Mesendoderm (in vitro differentiated cells): ENCODE results near the gene ATXN10.

Source experiments
- DNase-seq: peaks from one replicate; pipeline ENCODE4 v3.0.0; 2013
- H2AK5ac ChIP-seq: 2 replicates; pipeline ENCODE4 v1.6.1; 2013; ENCODE audit warnings: low read length, inconsistent platforms
- H2BK120ac ChIP-seq: 2 replicates; pipeline ENCODE4 v1.6.1; 2013; ENCODE audit warnings: low read depth, mild to moderate bottlenecking, low read length, moderate library complexity, mixed read lengths
- H2BK15ac ChIP-seq: replicated peaks from 2 replicates; pipeline ENCODE4 v1.6.1; 2013; ENCODE audit warnings: low read depth, mild to moderate bottlenecking, moderate library complexity
- H2BK5ac ChIP-seq: 2 replicates; pipeline ENCODE4 v1.6.1; 2013; ENCODE audit warnings: low read length, inconsistent platforms
- H3K18ac ChIP-seq: 2 replicates; pipeline ENCODE4 v1.6.1; 2013; ENCODE audit warnings: mild to moderate bottlenecking, low read length, mixed read lengths
- H3K23ac ChIP-seq: one replicate; pipeline ENCODE4 v1.6.1; 2013; ENCODE audit warnings: low read length
- H3K27ac ChIP-seq: 2 replicates; pipeline ENCODE4 v1.5.1; 2013; ENCODE audit warnings: low read depth, mild to moderate bottlenecking, inconsistent platforms, low read length, moderate library complexity
- H3K27me3 ChIP-seq: 2 replicates; pipeline ENCODE4 v1.6.1; 2013; ENCODE audit warnings: low read length, control low read depth, mild to moderate bottlenecking, inconsistent platforms; ENCODE audit not compliant: insufficient read depth, poor library complexity
- H3K36me3 ChIP-seq: 2 replicates; pipeline ENCODE4 v1.6.1; 2013; ENCODE audit warnings: low read length, inconsistent platforms; ENCODE audit not compliant: control insufficient read depth, insufficient read depth
- H3K4ac ChIP-seq: one replicate; pipeline ENCODE4 v1.6.1; 2013; ENCODE audit warnings: low read depth, mild to moderate bottlenecking, low read length, moderate library complexity
- H3K4me1 ChIP-seq: 2 replicates; pipeline ENCODE4 v1.6.1; 2013; ENCODE audit warnings: low read depth, low read length, inconsistent platforms; ENCODE audit not compliant: control insufficient read depth
- H3K4me2 ChIP-seq: 2 replicates; pipeline ENCODE4 v1.6.1; 2013; ENCODE audit warnings: low read length
- H3K4me3 ChIP-seq: 2 replicates; pipeline ENCODE4 v1.5.1; 2013; ENCODE audit warnings: mild to moderate bottlenecking, low read length
- H3K56ac ChIP-seq: one replicate; pipeline ENCODE4 v1.6.1; 2013; ENCODE audit warnings: low read length
- H3K79me1 ChIP-seq: 2 replicates; pipeline ENCODE4 v1.6.1; 2013; ENCODE audit warnings: low read length, inconsistent platforms
- H3K79me2 ChIP-seq: 2 replicates; pipeline ENCODE4 v1.6.1; 2013; ENCODE audit warnings: mild to moderate bottlenecking, low read length; ENCODE audit not compliant: control insufficient read depth, insufficient read depth
- H3K9ac ChIP-seq: 2 replicates; pipeline ENCODE4 v1.6.1; 2013; ENCODE audit warnings: low read length, inconsistent platforms
- H4K5ac ChIP-seq: one replicate; pipeline ENCODE4 v1.6.1; 2013; ENCODE audit warnings: low read length
- H4K8ac ChIP-seq: one replicate; pipeline ENCODE4 v1.6.1; 2013; ENCODE audit warnings: low read depth, mild to moderate bottlenecking, control low read depth, low read length, moderate library complexity
- WGBS: extraction: QIAGEN DNeasy Blood & Tissue Kit; methylation state at CpG from one replicate; pipeline ENCODE4 v1.1.7; 2013; ENCODE audit warnings: low lambda C conversion rate, missing lambda C conversion rate; ENCODE audit not compliant: insufficient coverage; ENCODE audit errors: extremely low coverage; 5-methylcytosine and 5-hydroxymethylcytosine counted together

ATXN10 gene

DNA sequence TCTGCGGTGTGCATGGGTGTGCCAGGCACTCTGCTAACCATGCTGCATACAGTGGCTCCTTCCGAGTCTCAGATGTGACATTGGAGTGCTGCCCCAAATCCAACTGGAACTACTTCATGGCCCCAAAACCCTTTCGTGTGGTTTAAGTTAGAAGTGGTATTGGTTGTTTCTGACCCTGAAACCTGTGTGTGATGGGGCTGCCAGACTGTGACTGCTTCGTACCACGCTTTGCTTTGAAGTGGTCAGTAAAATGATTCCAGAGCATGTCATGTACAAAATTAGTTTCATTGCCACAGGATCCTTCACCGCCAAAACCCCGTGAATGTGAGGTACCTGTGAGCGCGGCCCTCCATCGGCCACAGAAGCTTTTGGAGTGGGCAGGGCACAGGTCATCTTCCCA is 163.2 kb downstream of the ATXN10 start:
- H2BK5ac ChIP-seq: no peak overlapping the region
- no peak overlapping the region for H3K27ac ChIP-seq
- no peaks in the 10 kb centered on the region for H3K36me3 ChIP-seq
- H3K79me1 ChIP-seq: no peaks in the 10 kb centered on the region
- WGBS: no CpG with 5 or more reads among the region's 10 CpGs
- no peak overlapping the region for H2BK120ac ChIP-seq
- no peak overlapping the region for H3K4me2 ChIP-seq
- no peak overlapping the region for H3K56ac ChIP-seq
- DNase-seq: no peak
- H3K79me2 ChIP-seq: no peaks in the 10 kb centered on the region
- no peak overlapping the region for H3K18ac ChIP-seq
- H3K4me3 ChIP-seq: no peak overlapping the region
- no peaks in the 10 kb centered on the region for H3K27me3 ChIP-seq
- H4K8ac ChIP-seq: no peak overlapping the region
- no peak overlapping the region for H2AK5ac ChIP-seq
- no peak overlapping the region for H2BK15ac ChIP-seq
- no peak overlapping the region for H4K5ac ChIP-seq
- no peak overlapping the region for H3K23ac ChIP-seq
- H3K4ac ChIP-seq: no peak overlapping the region
- no peak overlapping the region for H3K9ac ChIP-seq
- H3K4me1 ChIP-seq: no peaks in the 10 kb centered on the region

DNA sequence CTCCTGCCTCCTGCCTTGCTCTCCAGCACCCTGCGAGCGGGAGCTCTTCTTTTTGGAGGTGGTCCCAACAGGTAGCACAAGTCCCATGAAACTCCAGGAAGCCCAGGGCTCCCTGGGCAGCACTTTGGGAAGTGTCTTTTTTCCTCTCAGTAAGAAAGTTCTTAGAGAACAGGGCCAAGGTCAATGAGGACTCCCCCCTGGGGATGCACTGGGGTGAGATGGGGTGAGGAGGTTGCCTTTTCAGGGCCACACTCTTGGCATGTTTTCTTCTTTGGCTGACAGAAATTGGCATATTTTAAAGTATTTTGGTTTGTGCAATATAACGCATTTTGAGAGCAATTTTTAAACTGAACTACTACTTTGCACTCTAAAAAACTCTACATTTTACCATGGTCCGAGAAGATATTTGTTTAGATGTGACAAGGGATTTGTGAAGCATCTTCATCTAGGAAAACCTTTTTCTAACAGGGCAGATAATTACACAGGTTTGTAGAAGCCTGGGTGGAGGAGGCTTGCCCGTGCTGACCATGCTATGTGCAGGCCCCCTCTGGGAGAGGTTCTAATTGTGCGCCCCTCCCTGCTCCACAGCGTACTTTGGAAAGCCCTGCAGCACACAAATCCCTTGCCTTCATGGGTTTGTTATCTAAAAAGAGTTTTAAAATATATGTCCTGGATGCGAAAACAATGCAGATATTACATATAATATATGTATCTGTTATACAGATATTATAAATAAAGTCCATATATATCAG is 165.0 kb downstream of the ATXN10 start:
- no peaks in the 10 kb centered on the region for H3K4me1 ChIP-seq
- H3K36me3 ChIP-seq: no peaks in the 10 kb centered on the region
- H2BK15ac ChIP-seq: no peak overlapping the region
- H4K8ac ChIP-seq: no peak overlapping the region
- no peak overlapping the region for H3K4me3 ChIP-seq
- no peak overlapping the region for H3K4me2 ChIP-seq
- H2BK5ac ChIP-seq: no peak overlapping the region
- H3K9ac ChIP-seq: no peak overlapping the region
- no peak overlapping the region for H3K18ac ChIP-seq
- H3K27ac ChIP-seq: no peak overlapping the region
- no peak overlapping the region for H2AK5ac ChIP-seq
- WGBS: no CpG with 5 or more reads among the region's 8 CpGs
- no peaks in the 10 kb centered on the region for H3K79me2 ChIP-seq
- no peaks in the 10 kb centered on the region for H3K27me3 ChIP-seq
- H3K79me1 ChIP-seq: no peaks in the 10 kb centered on the region
- H3K23ac ChIP-seq: no peak overlapping the region
- no peak overlapping the region for H4K5ac ChIP-seq
- H3K4ac ChIP-seq: no peak overlapping the region
- no peak for DNase-seq
- no peak overlapping the region for H3K56ac ChIP-seq
- no peak overlapping the region for H2BK120ac ChIP-seq

- no peak overlapping the region for H4K8ac ChIP-seq
- H3K18ac ChIP-seq: no peak overlapping the region
- no peaks in the 10 kb centered on the region for H3K79me2 ChIP-seq
- H4K5ac ChIP-seq: no peak overlapping the region
- H3K4me3 ChIP-seq: no peak overlapping the region
- H3K4me2 ChIP-seq: no peak overlapping the region
- no peak overlapping the region for H2BK120ac ChIP-seq
- WGBS: no CpG with 5 or more reads among the region's 7 CpGs
- no peak for DNase-seq
- no peak overlapping the region for H3K9ac ChIP-seq
- H2AK5ac ChIP-seq: no peak overlapping the region
- H3K36me3 ChIP-seq: no peaks in the 10 kb centered on the region
- no peak overlapping the region for H2BK15ac ChIP-seq
- H3K56ac ChIP-seq: no peak overlapping the region
- H3K4me1 ChIP-seq: no peaks in the 10 kb centered on the region
- no peak overlapping the region for H2BK5ac ChIP-seq
- H3K23ac ChIP-seq: no peak overlapping the region
- H3K27me3 ChIP-seq: no peaks in the 10 kb centered on the region
- H3K27ac ChIP-seq: no peak overlapping the region
- H3K79me1 ChIP-seq: no peaks in the 10 kb centered on the region
- no peak overlapping the region for H3K4ac ChIP-seq
Measured at GRCh38 chr22:45837508-45837907, 165.9 kb downstream of the ATXN10 start.

DNA sequence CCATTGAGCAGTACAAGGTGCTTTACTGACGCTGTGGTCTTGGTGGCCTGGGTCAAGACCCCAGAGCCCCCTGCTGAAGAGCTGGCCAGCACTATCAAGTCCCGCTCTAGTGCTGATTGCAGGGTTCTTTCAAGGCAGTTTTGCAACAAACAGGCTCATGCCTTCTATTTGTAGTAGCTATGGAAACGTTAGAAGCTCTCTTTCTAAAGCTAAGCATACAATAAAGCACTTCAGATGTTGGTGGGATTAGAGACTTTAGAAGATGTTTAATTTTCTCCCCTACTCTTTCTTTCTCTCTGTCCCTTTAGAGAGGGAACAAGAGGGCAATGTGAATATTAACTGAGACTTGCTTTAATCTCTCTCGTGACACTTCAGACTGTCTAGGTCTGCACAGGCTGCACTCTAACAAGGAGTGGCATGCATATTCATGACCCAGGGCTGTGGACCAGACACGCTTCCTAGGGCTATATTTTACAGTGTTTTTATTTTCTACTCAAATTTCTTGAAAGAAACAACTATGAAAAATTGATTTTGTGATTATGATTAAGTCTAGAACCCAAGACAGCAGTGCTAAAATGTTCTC is 166.8 kb downstream of the ATXN10 start:
- H3K79me2 ChIP-seq: no peaks in the 10 kb centered on the region
- H2BK120ac ChIP-seq: no peak overlapping the region
- H3K79me1 ChIP-seq: no peaks in the 10 kb centered on the region
- H3K4me2 ChIP-seq: no peak overlapping the region
- WGBS: no CpG with 5 or more reads among the region's 5 CpGs
- no peak overlapping the region for H3K4me3 ChIP-seq
- no peaks in the 10 kb centered on the region for H3K36me3 ChIP-seq
- H4K5ac ChIP-seq: no peak overlapping the region
- no peak for DNase-seq
- H3K27me3 ChIP-seq: no peaks in the 10 kb centered on the region
- H3K4ac ChIP-seq: no peak overlapping the region
- no peak overlapping the region for H3K9ac ChIP-seq
- H3K27ac ChIP-seq: no peak overlapping the region
- no peak overlapping the region for H4K8ac ChIP-seq
- no peak overlapping the region for H3K56ac ChIP-seq
- no peak overlapping the region for H2AK5ac ChIP-seq
- no peak overlapping the region for H2BK15ac ChIP-seq
- no peak overlapping the region for H3K18ac ChIP-seq
- H3K23ac ChIP-seq: no peak overlapping the region
- H2BK5ac ChIP-seq: no peak overlapping the region
- H3K4me1 ChIP-seq: no peaks in the 10 kb centered on the region

- Histone ChIP-seq H3K27me3 (no peaks in the 10 kb centered on the region), H3K4me2 (no peak overlapping the region), H3K23ac (no peak overlapping the region), H3K79me1 (no peaks in the 10 kb centered on the region), H4K8ac (no peak overlapping the region), H3K56ac (no peak overlapping the region), H2BK15ac (no peak overlapping the region), H4K5ac (no peak overlapping the region), H3K27ac (no peak overlapping the region), H3K4me1 (peaks cover 4% of the 10 kb centered on the region), H2BK5ac (no peak overlapping the region), H3K79me2 (no peaks in the 10 kb centered on the region), H2BK120ac (no peak overlapping the region), H3K18ac (no peak overlapping the region), H3K9ac (no peak overlapping the region), H2AK5ac (no peak overlapping the region), H3K36me3 (no peaks in the 10 kb centered on the region), H3K4me3 (no peak overlapping the region), H3K4ac (no peak overlapping the region)
- WGBS: no CpG with 5 or more reads among the region's 8 CpGs
- no peak for DNase-seq
Measured at GRCh38 chr22:45840483-45840882, 168.8 kb downstream of the ATXN10 start.
